Colonic mucosa (tissue), 4 donors: Measurements from ENCODE around the gene KIF1A. TPM values are rescaled to one million over a fixed set of nuclear protein-coding genes. Genes with fewer than 3 reads are reported as not detected.

Experiments
- DNase-seq: peaks from one replicate; pipeline ENCODE4 v3.0.0-alpha.2; 2020
- H3K27ac ChIP-seq: fragments of 200-600 bp; one replicate; pipeline ENCODE4 v1.8.0; 2021
- H3K27me3 ChIP-seq: fragments of 200-600 bp; one replicate; pipeline ENCODE4 v1.8.0; 2021
- H3K36me3 ChIP-seq: fragments of 200-600 bp; one replicate; pipeline ENCODE4 v1.8.0; 2021
- H3K4me1 ChIP-seq: fragments of 200-600 bp; one replicate; pipeline ENCODE4 v1.8.0; 2021; ENCODE audit warnings: mild to moderate bottlenecking
- H3K4me3 ChIP-seq: fragments of 200-600 bp; one replicate; pipeline ENCODE4 v1.8.0; 2021
- H3K9ac ChIP-seq, 2 donors: one replicate each; pipeline ENCODE4 v1.7.0; 2013; ENCODE audit warnings: control low read depth in 2 of 2, low read depth in 2 of 2, low read length in 2 of 2
- H3K9me3 ChIP-seq: fragments of 200-600 bp; one replicate; pipeline ENCODE4 v1.8.0; 2021
- intact Hi-C: fragments of 100-400 bp; cut with DNase I; formaldehyde crosslinking; loops from one replicate; pipeline ENCODE4 v1.14.1; 2022
- total RNA-seq, 2 donors: library from RNA; stranded (reverse); fragmentation: NEBNext Ultra II Directional in 1 of 2; extraction: Animal tissue kit (Norgen Biotek cat#: 25700) in 1 of 2; gene quantifications; one replicate each; pipeline ENCODE4 v1.2.1, GENCODE V29; 2021
- TF ChIP-seq, protein P1 (sequence below): fragments of 200-600 bp; IDR thresholded peaks from one replicate; pipeline ENCODE4 v1.8.0; 2022; ENCODE audit warnings: antibody characterized with exemption, mild to moderate bottlenecking
- donor health status: healthy.
- donor health status: DM: no; HTN: no; CAD: no.
- donor health status: DM: no; HTN: no; CAD: no.

KIF1A gene
- total RNA-seq, 2 donors from 2014 or later, result 1.9 to 4.3 TPM

GRCh38 chr2:240794178-240794721 lies 25.8 kb downstream of the KIF1A start:
- Histone ChIP-seq H3K4me1 (no peaks in the 10 kb centered on the region), H3K9ac (no peak overlapping the region), H3K4me3 (no peak overlapping the region), H3K9me3 (no peaks in the 10 kb centered on the region), H3K27ac (no peak overlapping the region), H3K27me3 (no peaks in the 10 kb centered on the region), H3K36me3 (no peaks in the 10 kb centered on the region)
- intact Hi-C loops, result no loop called here
- TF ChIP-seq, protein P1, sequence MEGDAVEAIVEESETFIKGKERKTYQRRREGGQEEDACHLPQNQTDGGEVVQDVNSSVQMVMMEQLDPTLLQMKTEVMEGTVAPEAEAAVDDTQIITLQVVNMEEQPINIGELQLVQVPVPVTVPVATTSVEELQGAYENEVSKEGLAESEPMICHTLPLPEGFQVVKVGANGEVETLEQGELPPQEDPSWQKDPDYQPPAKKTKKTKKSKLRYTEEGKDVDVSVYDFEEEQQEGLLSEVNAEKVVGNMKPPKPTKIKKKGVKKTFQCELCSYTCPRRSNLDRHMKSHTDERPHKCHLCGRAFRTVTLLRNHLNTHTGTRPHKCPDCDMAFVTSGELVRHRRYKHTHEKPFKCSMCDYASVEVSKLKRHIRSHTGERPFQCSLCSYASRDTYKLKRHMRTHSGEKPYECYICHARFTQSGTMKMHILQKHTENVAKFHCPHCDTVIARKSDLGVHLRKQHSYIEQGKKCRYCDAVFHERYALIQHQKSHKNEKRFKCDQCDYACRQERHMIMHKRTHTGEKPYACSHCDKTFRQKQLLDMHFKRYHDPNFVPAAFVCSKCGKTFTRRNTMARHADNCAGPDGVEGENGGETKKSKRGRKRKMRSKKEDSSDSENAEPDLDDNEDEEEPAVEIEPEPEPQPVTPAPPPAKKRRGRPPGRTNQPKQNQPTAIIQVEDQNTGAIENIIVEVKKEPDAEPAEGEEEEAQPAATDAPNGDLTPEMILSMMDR, result no peak
- no peak for DNase-seq

DNA sequence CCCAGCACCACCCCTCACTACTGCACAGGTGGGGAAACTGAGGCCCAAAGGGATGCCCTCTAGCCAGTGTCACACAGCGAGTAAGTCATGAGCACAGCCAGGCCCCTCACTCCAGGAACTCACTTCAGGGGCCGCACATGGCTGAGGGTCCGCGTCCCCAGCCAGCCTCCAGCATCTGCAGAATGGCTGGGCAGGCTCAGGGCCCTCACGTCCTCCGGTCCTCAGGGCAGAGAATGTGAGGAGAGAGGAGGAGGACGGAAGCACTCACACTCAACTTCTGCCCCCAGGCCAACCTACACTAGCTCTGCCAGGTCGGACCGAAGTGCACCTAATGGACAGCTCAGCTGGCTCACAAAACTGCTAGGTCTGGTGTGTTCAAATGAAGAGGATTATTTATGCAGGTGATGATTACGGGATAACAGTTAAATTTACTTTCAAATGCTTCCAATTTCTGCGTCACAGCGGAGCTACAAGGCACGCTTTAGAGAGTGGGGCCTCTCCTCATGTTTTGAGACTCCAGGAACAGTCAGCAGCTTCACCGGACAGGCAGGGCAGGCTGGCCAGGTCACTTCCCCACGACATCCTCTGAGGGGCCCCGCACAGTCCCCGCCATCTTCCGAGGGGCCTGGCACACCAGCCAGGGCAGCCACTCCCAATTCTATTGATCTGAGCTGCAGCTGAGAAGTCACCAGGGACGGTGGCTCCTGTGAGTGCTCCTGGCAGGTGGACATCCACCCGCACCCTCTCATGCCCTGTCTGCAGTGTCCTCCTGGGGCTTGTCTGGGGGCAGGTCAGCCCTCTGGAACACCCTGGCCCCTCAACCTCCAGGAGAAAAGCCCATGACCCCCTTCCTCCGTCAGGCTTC lies 26.5 kb downstream of the KIF1A start:
- Histone ChIP-seq H3K9me3 (no peaks in the 10 kb centered on the region), H3K27ac (no peak overlapping the region), H3K4me1 (no peaks in the 10 kb centered on the region), H3K9ac (no peak overlapping the region), H3K27me3 (no peaks in the 10 kb centered on the region), H3K36me3 (no peaks in the 10 kb centered on the region), H3K4me3 (no peak overlapping the region)
- TF ChIP-seq, protein P1, result no peak
- no peak for DNase-seq
- intact Hi-C loops, result no loop called here

GRCh38 chr2:240792629-240793312 lies 27.2 kb downstream of the KIF1A start:
- Histone ChIP-seq H3K9ac (no peak overlapping the region), H3K4me3 (no peak overlapping the region), H3K4me1 (no peaks in the 10 kb centered on the region), H3K27ac (no peak overlapping the region), H3K36me3 (no peaks in the 10 kb centered on the region), H3K9me3 (no peaks in the 10 kb centered on the region), H3K27me3 (no peaks in the 10 kb centered on the region)
- intact Hi-C loops, result no loop called here
- TF ChIP-seq, protein P1, result no peak
- DNase-seq, result no peak

GRCh38 chr2:240791821-240792628 lies 28.0 kb downstream of the KIF1A start:
- TF ChIP-seq, protein P1, result no peak
- H3K27me3 ChIP-seq, result no peaks in the 10 kb centered on the region
- no peak overlapping the region for H3K4me3 ChIP-seq
- no peak for DNase-seq
- no peaks in the 10 kb centered on the region for H3K4me1 ChIP-seq
- no peaks in the 10 kb centered on the region for H3K36me3 ChIP-seq
- no peaks in the 10 kb centered on the region for H3K9me3 ChIP-seq
- no peak overlapping the region for H3K27ac ChIP-seq
- intact Hi-C loops, result no loop called here
- H3K9ac ChIP-seq, result no peak overlapping the region

GRCh38 chr2:240791221-240791800 lies 28.7 kb downstream of the KIF1A start:
- intact Hi-C loops, result no loop called here
- no peak overlapping the region for H3K9ac ChIP-seq
- no peaks in the 10 kb centered on the region for H3K27me3 ChIP-seq
- H3K27ac ChIP-seq, result no peak overlapping the region
- no peak overlapping the region for H3K4me3 ChIP-seq
- TF ChIP-seq, protein P1, result no peak
- DNase-seq, result no peak
- H3K4me1 ChIP-seq, result no peaks in the 10 kb centered on the region
- no peaks in the 10 kb centered on the region for H3K36me3 ChIP-seq
- H3K9me3 ChIP-seq, result no peaks in the 10 kb centered on the region
